HCT116 (cell line): ENCODE data around the gene HS6ST3. TPM values are rescaled to one million over a fixed set of nuclear protein-coding genes. Genes with fewer than 3 reads are reported as not detected.

Experiments used
- ATAC-seq: fragments of 200-7000 bp; cut with Tn5 transposase; 2 replicates; pipeline ENCODE4 v1.9.1; 2020; ENCODE audit warnings: mild to moderate bottlenecking, moderate library complexity
- BruUV-seq: library from RNA; stranded (reverse); fragments of 400-500 nt; replicated peaks from 2 replicates; lab custom pipeline; 2021; lab: Mats Ljungman, UMichigan
- CTCF ChIA-PET: fragments of 300-600 bp; sonication (Branson Sonifier 250); formaldehyde crosslinking; loops from one replicate; lab custom pipeline; 2021; ENCODE audit warnings: antibody characterized with exemption; lab: Charles Lee
- POLR2A ChIA-PET: fragments of 300-600, 350-600 bp; sonication (Branson Sonifier 250); formaldehyde crosslinking; loops from one replicate; lab custom pipeline; 2021; ENCODE audit warnings: antibody characterized with exemption; lab: Charles Lee
- RAD21 ChIA-PET, 2 experiments: fragments of 300-600 bp; sonication (Branson Sonifier 250); formaldehyde crosslinking; loops; one replicate each; lab custom pipeline; 2023; ENCODE audit warnings: low total read pairs in 2 of 2; ENCODE audit not compliant: uncharacterized antibody in 2 of 2, unreplicated experiment in 2 of 2, low non-redundant PET in 1 of 2; lab: Charles Lee
- DNase-seq: peaks from one replicate; pipeline ENCODE4 v3.0.0-alpha.2; 2010; ENCODE audit warnings: low read depth, low spot score
- H2AFZ ChIP-seq: fragments of 200-600 bp; shearing (Covaris generic), sonication (generic); 2 replicates; pipeline ENCODE4 v1.6.1; 2017; ENCODE audit warnings: low read depth, mixed run types, mixed read lengths, antibody characterized with exemption, low read length; ENCODE audit not compliant: poor library complexity, severe bottlenecking
- H3K27ac ChIP-seq: 2 replicates; pipeline ENCODE4 v1.5.1; 2012; ENCODE audit warnings: low read depth, low read length
- H3K27me3 ChIP-seq: fragments of 200-600 bp; sonication (generic); 2 replicates; pipeline ENCODE4 v1.6.1; 2016; ENCODE audit warnings: mixed run types, low read length, mixed read lengths; ENCODE audit not compliant: insufficient read depth
- H3K36me3 ChIP-seq, 2 experiments: fragments of 200-500 bp in 1 of 2; fragments of 200-600 bp in 1 of 2; sonication (Bioruptor generic) in 1 of 2; sonication (generic) in 1 of 2; 2 replicates each; pipeline versions ENCODE4 v1.5.1 to v1.6.1; 2014 to 2016; ENCODE audit warnings: low read length in 2 of 2, inconsistent platforms in 1 of 2, mixed read lengths in 1 of 2, mixed run types in 1 of 2; ENCODE audit not compliant: insufficient read depth in 2 of 2, control insufficient read depth in 1 of 2
- H3K4me1 ChIP-seq, 2 experiments: fragments of 200-600 bp in 1 of 2; sonication (generic) in 1 of 2; 2 replicates each; pipeline versions ENCODE4 v1.5.1 to v1.6.1; 2012 to 2017; ENCODE audit warnings: low read length in 2 of 2, inconsistent platforms in 1 of 2, mild to moderate bottlenecking in 1 of 2, mixed read lengths in 1 of 2, mixed run types in 1 of 2, moderate library complexity in 1 of 2; ENCODE audit not compliant: insufficient read depth in 2 of 2, control insufficient read depth in 1 of 2
- H3K4me2 ChIP-seq: fragments of 200-600 bp; sonication (generic); 2 replicates; pipeline ENCODE4 v1.6.1; 2017; ENCODE audit warnings: mixed run types, low read length, mixed read lengths
- H3K4me3 ChIP-seq, 2 experiments: fragments of 200-600 bp in 1 of 2; sonication (generic) in 1 of 2; replicated peaks in 1 of 2; 2 replicates each; pipeline ENCODE4 v1.5.1; 2011 to 2016; ENCODE audit warnings: low read length in 2 of 2, control low read depth in 1 of 2, low read depth in 1 of 2, mild to moderate bottlenecking in 1 of 2, mixed read lengths in 1 of 2, mixed run types in 1 of 2
- H3K79me2 ChIP-seq: fragments of 200-600 bp; sonication (generic); 2 replicates; pipeline ENCODE4 v1.6.1; 2017; ENCODE audit warnings: mild to moderate bottlenecking, mixed run types, low read length, moderate library complexity, mixed read lengths; ENCODE audit not compliant: insufficient read depth
- H3K9ac ChIP-seq: fragments of 200-600 bp; sonication (generic); 2 replicates; pipeline ENCODE4 v1.6.1; 2016; ENCODE audit warnings: low read length, mixed read lengths
- H3K9me2 ChIP-seq: fragments of 200-600 bp; sonication (generic), shearing (Covaris generic); 2 replicates; pipeline ENCODE4 v1.6.1; 2017; ENCODE audit warnings: mixed run types, mild to moderate bottlenecking, moderate library complexity; ENCODE audit not compliant: insufficient read depth
- H3K9me3 ChIP-seq, 2 experiments: fragments of 200-500 bp in 1 of 2; fragments of 200-600 bp in 1 of 2; sonication (Bioruptor generic) in 1 of 2; sonication (generic) in 1 of 2; 2 replicates each; pipeline ENCODE4 v1.6.1; 2014 to 2017; ENCODE audit warnings: low read length in 2 of 2, mixed read lengths in 2 of 2, inconsistent platforms in 1 of 2, low read depth in 1 of 2, mild to moderate bottlenecking in 1 of 2, mixed run types in 1 of 2, moderate library complexity in 1 of 2; ENCODE audit not compliant: control insufficient read depth in 1 of 2, insufficient read depth in 1 of 2
- H4K20me1 ChIP-seq: fragments of 200-600 bp; sonication (generic), shearing (Covaris generic); 2 replicates; pipeline ENCODE4 v1.6.1; 2017; ENCODE audit warnings: mixed run types, mild to moderate bottlenecking, moderate library complexity; ENCODE audit not compliant: insufficient read depth
- CEBPB ChIP-seq: IDR thresholded peaks from 2 replicates; pipeline ENCODE4 v1.6.1; 2012; ENCODE audit warnings: low read depth
- EGR1 ChIP-seq: IDR thresholded peaks from 2 replicates; pipeline ENCODE4 v1.6.1; 2012; ENCODE audit warnings: low read depth
- ELF1 ChIP-seq: IDR thresholded peaks from 2 replicates; pipeline ENCODE4 v1.6.1; 2012; ENCODE audit warnings: low read depth, borderline replicate concordance
- EZH2 ChIP-seq: fragments of 200-600 bp; sonication (generic); IDR thresholded peaks from 2 replicates; pipeline ENCODE4 v1.6.1; 2017; ENCODE audit warnings: antibody characterized with exemption, mixed run types
- EZH2phosphoT487 ChIP-seq: fragments of 200-600 bp; IDR thresholded peaks from 2 replicates; pipeline ENCODE4 v1.6.1; 2018; ENCODE audit warnings: antibody characterized with exemption, borderline replicate concordance
- FOSL1 ChIP-seq: IDR thresholded peaks from 2 replicates; pipeline ENCODE4 v1.6.1; 2012; ENCODE audit warnings: low read depth
- JUND ChIP-seq: IDR thresholded peaks from 2 replicates; pipeline ENCODE4 v1.6.1; 2012
- POLR2A ChIP-seq: IDR thresholded peaks from 2 replicates; pipeline ENCODE4 v1.7.0; 2011; ENCODE audit warnings: borderline replicate concordance; ENCODE audit not compliant: insufficient read depth, insufficient read length; ENCODE audit errors: extremely low read depth
- POLR2AphosphoS5 ChIP-seq: IDR thresholded peaks from 2 replicates; pipeline ENCODE4 v1.6.1; 2011; ENCODE audit warnings: mild to moderate bottlenecking, low read depth, low read length, moderate library complexity
- RAD21 ChIP-seq: IDR thresholded peaks from 2 replicates; pipeline ENCODE4 v1.6.1; 2012; ENCODE audit warnings: low read depth, mild to moderate bottlenecking
- SIN3A ChIP-seq: IDR thresholded peaks from 2 replicates; pipeline ENCODE4 v1.6.1; 2012; ENCODE audit warnings: low read depth
- SP1 ChIP-seq: IDR thresholded peaks from 2 replicates; pipeline ENCODE4 v1.6.1; 2012; ENCODE audit warnings: low read depth
- TCF7L2 ChIP-seq: IDR thresholded peaks from 2 replicates; pipeline ENCODE4 v1.7.0; 2011; ENCODE audit warnings: borderline replicate concordance, inconsistent platforms; ENCODE audit not compliant: insufficient read depth, insufficient read length; ENCODE audit errors: extremely low read depth
- YY1 ChIP-seq: IDR thresholded peaks from 2 replicates; pipeline ENCODE4 v1.6.1; 2011; ENCODE audit warnings: low read length, low read depth, moderate library complexity, mild to moderate bottlenecking; ENCODE audit not compliant: insufficient replicate concordance; ENCODE audit errors: extremely low read depth
- ZNF274 ChIP-seq: fragments of 200-500 bp; sonication (Bioruptor generic); IDR thresholded peaks from 2 replicates; pipeline ENCODE4 v1.6.1; 2014; ENCODE audit warnings: mild to moderate bottlenecking, low read depth, low read length, inconsistent platforms
- intact Hi-C: fragments of 100-400 bp; cut with micrococcal nuclease; formaldehyde crosslinking; loops from 2 replicates; pipeline ENCODE4 v1.10.0; 2022
- total RNA-seq: library from RNA; stranded (reverse); gene quantifications from one replicate; pipeline ENCODE4 v1.2.1, GENCODE V29; 2021; ENCODE audit not compliant: unreplicated experiment
- TF ChIP-seq, protein P1 (sequence below), 3 experiments: fragments of 200-600 bp in 1 of 3; sonication (generic) in 1 of 3; IDR thresholded peaks in 2 of 3; conservative IDR thresholded peaks in 1 of 3; 2 replicates each; pipeline ENCODE4 v1.5.1; 2012 to 2017; ENCODE audit warnings: low read depth in 2 of 3, low read length in 2 of 3, antibody characterized with exemption in 1 of 3, borderline replicate concordance in 1 of 3, control low read depth in 1 of 3, mild to moderate bottlenecking in 1 of 3, mixed read lengths in 1 of 3, mixed run types in 1 of 3, moderate library complexity in 1 of 3; ENCODE audit not compliant: insufficient read depth in 1 of 3

Gene HS6ST3
- total RNA-seq, 1 experiment from 2014 or later = 0.10 TPM

DNA sequence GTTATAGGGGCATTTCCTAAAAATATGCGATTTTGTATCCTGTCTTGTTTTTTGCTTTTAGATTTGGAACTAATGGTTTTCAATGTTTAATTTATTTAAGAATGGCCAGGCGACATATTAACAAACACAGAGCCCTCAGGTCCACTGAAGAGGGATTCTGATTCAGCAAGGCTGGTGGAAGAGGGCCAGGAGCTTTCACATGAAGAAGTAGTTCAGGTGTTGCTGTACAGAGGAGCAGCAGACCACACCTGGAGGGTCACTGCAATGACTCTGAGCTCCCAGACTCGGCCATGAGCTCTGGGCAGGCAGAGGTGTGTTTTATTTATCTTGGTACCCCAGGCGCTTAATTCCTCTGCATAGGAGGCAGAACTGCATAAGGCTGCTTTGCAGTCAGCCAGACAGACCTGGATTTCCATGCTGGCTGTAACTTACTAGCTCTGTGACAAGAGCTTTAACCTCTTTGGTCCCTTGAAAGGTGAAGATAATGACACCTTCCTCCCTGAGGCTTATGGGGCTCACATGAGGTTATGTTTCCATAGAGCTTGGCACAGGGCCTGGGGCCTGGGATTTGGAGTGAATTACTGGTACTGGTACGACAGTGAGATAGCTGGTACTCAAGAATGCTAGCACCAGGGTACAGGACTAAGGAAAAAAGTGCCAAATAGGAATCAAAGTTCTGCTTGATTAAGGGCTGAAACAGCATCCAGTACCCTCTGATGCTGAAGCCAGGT lies 719.6 kb downstream of the HS6ST3 start:
- Histone ChIP-seq H3K4me1 (no peaks in the 10 kb centered on the region), H3K27ac (no peak overlapping the region), H3K9me3 (no peaks in the 10 kb centered on the region), H3K9ac (no peak overlapping the region), H3K27me3 (peaks cover 18% of the 10 kb centered on the region), H3K4me2 (no peak overlapping the region), H4K20me1 (no peaks in the 10 kb centered on the region), H3K4me3 (no peak overlapping the region), H3K36me3 (no peaks in the 10 kb centered on the region), H2AFZ (no peak overlapping the region), H3K79me2 (no peaks in the 10 kb centered on the region), H3K9me2 (no peaks in the 10 kb centered on the region)
- ChIA-PET CTCF (interaction anchor here (1.0 to 1.3 kb wide), 3 partner anchors 8 to 789 kb away, joined by 3 to 4 read pairs (median 3); no protein-coding TSS in a partner anchor), RAD21 (no interaction called here), POLR2A (no interaction called here)
- no TSS peak for BruUV-seq
- DNase-seq = no peak
- intact Hi-C loops = no loop called here
- TF ChIP-seq, protein P1, sequence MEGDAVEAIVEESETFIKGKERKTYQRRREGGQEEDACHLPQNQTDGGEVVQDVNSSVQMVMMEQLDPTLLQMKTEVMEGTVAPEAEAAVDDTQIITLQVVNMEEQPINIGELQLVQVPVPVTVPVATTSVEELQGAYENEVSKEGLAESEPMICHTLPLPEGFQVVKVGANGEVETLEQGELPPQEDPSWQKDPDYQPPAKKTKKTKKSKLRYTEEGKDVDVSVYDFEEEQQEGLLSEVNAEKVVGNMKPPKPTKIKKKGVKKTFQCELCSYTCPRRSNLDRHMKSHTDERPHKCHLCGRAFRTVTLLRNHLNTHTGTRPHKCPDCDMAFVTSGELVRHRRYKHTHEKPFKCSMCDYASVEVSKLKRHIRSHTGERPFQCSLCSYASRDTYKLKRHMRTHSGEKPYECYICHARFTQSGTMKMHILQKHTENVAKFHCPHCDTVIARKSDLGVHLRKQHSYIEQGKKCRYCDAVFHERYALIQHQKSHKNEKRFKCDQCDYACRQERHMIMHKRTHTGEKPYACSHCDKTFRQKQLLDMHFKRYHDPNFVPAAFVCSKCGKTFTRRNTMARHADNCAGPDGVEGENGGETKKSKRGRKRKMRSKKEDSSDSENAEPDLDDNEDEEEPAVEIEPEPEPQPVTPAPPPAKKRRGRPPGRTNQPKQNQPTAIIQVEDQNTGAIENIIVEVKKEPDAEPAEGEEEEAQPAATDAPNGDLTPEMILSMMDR (IDR thresholded peaks at IDR 0.05 in 2 of 3, conservative IDR thresholded peaks at IDR 0.05 in 1 of 3; ENCODE audit: borderline replicate concordance in 1 of 3, insufficient read depth in 1 of 3, low read depth in 2 of 3, low read length in 2 of 3) = no peak
- TF ChIP-seq EZH2phosphoT487 (no peak), ZNF274 (no peak)
- no peak for ATAC-seq

DNA sequence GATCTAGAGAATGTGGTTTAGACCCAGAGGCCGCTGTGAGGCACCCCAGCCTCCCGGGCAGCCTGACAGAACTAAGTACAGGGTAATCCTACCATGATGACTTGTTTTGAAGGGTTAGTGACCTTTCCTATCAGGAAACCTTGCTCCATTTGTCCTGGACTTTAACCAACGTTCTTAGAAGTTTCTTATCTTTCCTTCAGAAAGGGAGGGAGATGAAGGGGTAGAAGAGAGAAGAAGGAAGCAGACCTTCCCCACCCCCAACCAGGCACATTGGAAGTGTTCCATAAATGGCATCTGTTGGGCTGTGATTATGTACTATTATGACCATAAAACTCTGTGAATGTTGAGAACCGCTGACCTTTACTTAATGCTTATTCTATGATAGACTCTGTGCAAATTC lies 720.2 kb downstream of the HS6ST3 start:
- peaks cover 18% of the 10 kb centered on the region for H3K27me3 ChIP-seq
- H3K4me3 ChIP-seq = no peak overlapping the region
- H3K4me1 ChIP-seq = no peaks in the 10 kb centered on the region
- ChIA-PET CTCF (interaction anchor here (1.2 to 1.3 kb wide), 2 partner anchors 157 to 790 kb away, joined by 3 to 4 read pairs; no protein-coding TSS in a partner anchor), POLR2A (no interaction called here), RAD21 (no interaction called here)
- no peak overlapping the region for H3K4me2 ChIP-seq
- H3K36me3 ChIP-seq = no peaks in the 10 kb centered on the region
- H3K9me3 ChIP-seq = no peaks in the 10 kb centered on the region
- intact Hi-C loops = no loop called here
- BruUV-seq = no TSS peak
- DNase-seq (no peak), ATAC-seq (no peak)
- no peaks in the 10 kb centered on the region for H3K79me2 ChIP-seq
- no peak overlapping the region for H3K9ac ChIP-seq
- no peaks in the 10 kb centered on the region for H3K9me2 ChIP-seq
- no peak overlapping the region for H3K27ac ChIP-seq
- H2AFZ ChIP-seq = no peak overlapping the region
- no peaks in the 10 kb centered on the region for H4K20me1 ChIP-seq
- TF ChIP-seq, protein P1 (IDR thresholded peaks at IDR 0.05 in 2 of 3, conservative IDR thresholded peaks at IDR 0.05 in 1 of 3; ENCODE audit: borderline replicate concordance in 1 of 3, insufficient read depth in 1 of 3, low read depth in 2 of 3, low read length in 2 of 3) = no peak
- TF ChIP-seq SP1 (no peak), ELF1 (no peak), JUND (no peak), POLR2A (no peak), FOSL1 (no peak), EZH2phosphoT487 (no peak), POLR2AphosphoS5 (no peak), EZH2 (no peak), YY1 (no peak), ZNF274 (no peak), TCF7L2 (no peak), CEBPB (no peak), SIN3A (no peak), EGR1 (no peak), RAD21 (no peak)
